OCI-LY7 (cell line): ENCODE results near the gene FOXO3. TPM values are rescaled to one million over a fixed set of nuclear protein-coding genes. Genes with fewer than 3 reads are reported as not detected.
A peak's percentile ranks its signal among the peaks of the same experiment; 100 is the strongest.

Experiments
- BruUV-seq: library from RNA; stranded (reverse); fragments of 400-500 nt; replicated peaks from 2 replicates; lab custom pipeline; 2021; lab: Mats Ljungman, UMichigan
- CTCF ChIA-PET: fragments of 300-600 bp; sonication (Branson Sonifier 250); formaldehyde crosslinking; loops from one replicate; lab custom pipeline; 2022; ENCODE audit warnings: antibody characterized with exemption; ENCODE audit not compliant: unreplicated experiment; lab: Charles Lee
- POLR2A ChIA-PET: fragments of 300-600 bp; sonication (Branson Sonifier 250); formaldehyde crosslinking; loops from one replicate; lab custom pipeline; 2022; ENCODE audit warnings: antibody characterized with exemption; lab: Charles Lee
- DNase-seq: peaks from one replicate; pipeline ENCODE4 v3.0.0-alpha.2; 2015; ENCODE audit warnings: low spot score
- H2AFZ ChIP-seq: fragments of 200-600 bp; sonication (generic), shearing (Covaris generic); 2 replicates; pipeline ENCODE4 v1.6.1; 2014; ENCODE audit warnings: mild to moderate bottlenecking, antibody characterized with exemption, low read length, moderate library complexity
- H3K27ac ChIP-seq: fragments of 200-600 bp; sonication (generic); 2 replicates; pipeline ENCODE4 v1.5.1; 2014; ENCODE audit warnings: mixed run types, low read depth, mild to moderate bottlenecking, moderate library complexity, low read length, inconsistent platforms; ENCODE audit not compliant: poor library complexity, severe bottlenecking
- H3K36me3 ChIP-seq: fragments of 200-600 bp; sonication (generic); 2 replicates; pipeline ENCODE4 v1.6.1; 2014; ENCODE audit warnings: mild to moderate bottlenecking, antibody characterized with exemption, low read length, moderate library complexity, mixed read lengths; ENCODE audit not compliant: insufficient read depth
- H3K4me1 ChIP-seq: fragments of 200-600 bp; sonication (generic); 2 replicates; pipeline ENCODE4 v1.5.1; 2014; ENCODE audit warnings: mild to moderate bottlenecking, low read length; ENCODE audit not compliant: insufficient read depth, poor library complexity, severe bottlenecking
- H3K4me2 ChIP-seq: fragments of 200-600 bp; sonication (generic); 2 replicates; pipeline ENCODE4 v1.6.1; 2014; ENCODE audit warnings: mild to moderate bottlenecking, low read length
- H3K4me3 ChIP-seq: fragments of 200-600 bp; sonication (generic); 2 replicates; pipeline ENCODE4 v1.5.1; 2014; ENCODE audit warnings: mild to moderate bottlenecking, low read depth, low read length; ENCODE audit not compliant: poor library complexity, severe bottlenecking
- H3K79me2 ChIP-seq: fragments of 200-600 bp; sonication (generic); 2 replicates; pipeline ENCODE4 v1.6.1; 2016; ENCODE audit warnings: low read depth, mild to moderate bottlenecking, low read length, moderate library complexity, mixed read lengths; ENCODE audit not compliant: insufficient read depth
- H3K9me2 ChIP-seq: fragments of 200-600 bp; sonication (generic); 2 replicates; pipeline ENCODE4 v1.6.1; 2016; ENCODE audit warnings: mild to moderate bottlenecking, low read length, mixed read lengths; ENCODE audit not compliant: insufficient read depth
- H3K9me3 ChIP-seq: fragments of 200-600 bp; sonication (generic); 2 replicates; pipeline ENCODE4 v1.6.1; 2014; ENCODE audit warnings: mild to moderate bottlenecking, mixed run types, low read length, mixed read lengths
- H4K20me1 ChIP-seq: fragments of 200-600 bp; sonication (generic); 2 replicates; pipeline ENCODE4 v1.6.1; 2014; ENCODE audit warnings: mild to moderate bottlenecking, antibody characterized with exemption, low read length, moderate library complexity, mixed read lengths; ENCODE audit not compliant: insufficient read depth
- EZH2phosphoT487 ChIP-seq: fragments of 200-600 bp; sonication (generic); IDR thresholded peaks from 2 replicates; pipeline ENCODE4 v1.6.1; 2018; ENCODE audit warnings: low read depth, borderline replicate concordance, mild to moderate bottlenecking, mixed run types, antibody characterized with exemption, low read length, moderate library complexity, mixed read lengths
- intact Hi-C: fragments of 100-400 bp; cut with micrococcal nuclease; formaldehyde crosslinking; loops from one replicate; pipeline ENCODE4 v1.10.0; 2022; ENCODE audit not compliant: unreplicated experiment
- total RNA-seq, 2 experiments: library from RNA; depleted of rRNA in 1 of 2; stranded (reverse); fragments of >200 nt in 1 of 2; shearing (Covaris generic) in 1 of 2; gene quantifications; 2 replicates each; pipeline ENCODE4 v1.2.3, GENCODE V29; 2014 to 2022
- TF ChIP-seq, protein P1 (sequence below): fragments of 200-600 bp; sonication (generic); conservative IDR thresholded peaks from 2 replicates; pipeline ENCODE4 v1.5.1; 2014; ENCODE audit warnings: mild to moderate bottlenecking, antibody characterized with exemption, low read length, moderate library complexity, mixed read lengths

The FOXO3 gene
- total RNA-seq, 2 experiments from 2014 or later = 3.8 to 9.9 TPM

DNA sequence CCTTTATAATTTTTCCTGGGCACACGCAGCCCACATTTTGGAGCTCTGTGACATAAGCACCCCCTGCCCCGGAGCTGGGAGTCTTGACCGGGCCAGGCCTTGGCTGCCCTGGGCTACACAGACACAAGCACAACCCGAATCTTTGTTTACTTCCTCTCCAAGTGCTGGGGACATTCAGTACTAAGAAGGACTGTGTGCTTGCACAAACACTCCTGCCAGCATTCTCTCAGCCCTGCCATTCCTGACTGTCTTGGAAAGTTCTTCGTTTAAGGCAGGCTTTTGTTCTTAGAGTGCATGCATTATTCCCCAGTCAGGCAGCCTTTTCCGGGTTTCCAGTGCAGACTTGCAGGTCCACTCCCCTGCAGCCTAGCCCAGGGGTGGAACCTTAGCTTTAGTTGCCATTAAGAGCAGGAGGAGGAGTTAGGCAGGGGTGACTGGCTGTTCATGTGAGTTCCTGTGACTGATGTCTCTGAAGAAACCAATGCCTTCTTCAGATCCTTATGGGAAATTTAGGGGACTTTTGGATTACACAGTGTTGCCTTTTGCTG, 28.6 kb downstream of the FOXO3 start:
- CTCF ChIA-PET = interaction anchor here (0.6 to 1.1 kb wide), 2 partner anchors 9 to 196 kb away, joined by 3 read pairs; no protein-coding TSS in a partner anchor
- intact Hi-C loops = no loop called here
- H4K20me1 ChIP-seq = no peaks in the 10 kb centered on the region
- no peaks in the 10 kb centered on the region for H3K9me2 ChIP-seq
- POLR2A ChIA-PET = interaction anchor here (0.6 to 3.0 kb wide), 5 partner anchors 9 to 266 kb away, joined by 3 to 10 read pairs (median 4); no protein-coding TSS in a partner anchor
- no peaks in the 10 kb centered on the region for H3K36me3 ChIP-seq
- peak overlapping the region; percentile 36 for H3K27ac ChIP-seq
- peak overlapping the region; percentile 45 for H2AFZ ChIP-seq
- no TSS peak for BruUV-seq
- TF ChIP-seq EZH2phosphoT487 = no peak
- TF ChIP-seq, protein P1, sequence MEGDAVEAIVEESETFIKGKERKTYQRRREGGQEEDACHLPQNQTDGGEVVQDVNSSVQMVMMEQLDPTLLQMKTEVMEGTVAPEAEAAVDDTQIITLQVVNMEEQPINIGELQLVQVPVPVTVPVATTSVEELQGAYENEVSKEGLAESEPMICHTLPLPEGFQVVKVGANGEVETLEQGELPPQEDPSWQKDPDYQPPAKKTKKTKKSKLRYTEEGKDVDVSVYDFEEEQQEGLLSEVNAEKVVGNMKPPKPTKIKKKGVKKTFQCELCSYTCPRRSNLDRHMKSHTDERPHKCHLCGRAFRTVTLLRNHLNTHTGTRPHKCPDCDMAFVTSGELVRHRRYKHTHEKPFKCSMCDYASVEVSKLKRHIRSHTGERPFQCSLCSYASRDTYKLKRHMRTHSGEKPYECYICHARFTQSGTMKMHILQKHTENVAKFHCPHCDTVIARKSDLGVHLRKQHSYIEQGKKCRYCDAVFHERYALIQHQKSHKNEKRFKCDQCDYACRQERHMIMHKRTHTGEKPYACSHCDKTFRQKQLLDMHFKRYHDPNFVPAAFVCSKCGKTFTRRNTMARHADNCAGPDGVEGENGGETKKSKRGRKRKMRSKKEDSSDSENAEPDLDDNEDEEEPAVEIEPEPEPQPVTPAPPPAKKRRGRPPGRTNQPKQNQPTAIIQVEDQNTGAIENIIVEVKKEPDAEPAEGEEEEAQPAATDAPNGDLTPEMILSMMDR = no peak
- no peaks in the 10 kb centered on the region for H3K9me3 ChIP-seq
- H3K4me2 ChIP-seq = peak overlapping the region; percentile 69
- peaks cover 22% of the 10 kb centered on the region; the same call in 1 of the 2 replicates for H3K79me2 ChIP-seq
- peak overlapping the region; percentile 48 for H3K4me3 ChIP-seq
- peak; percentile 69 for DNase-seq
- H3K4me1 ChIP-seq = peaks cover 78% of the 10 kb centered on the region

DNA sequence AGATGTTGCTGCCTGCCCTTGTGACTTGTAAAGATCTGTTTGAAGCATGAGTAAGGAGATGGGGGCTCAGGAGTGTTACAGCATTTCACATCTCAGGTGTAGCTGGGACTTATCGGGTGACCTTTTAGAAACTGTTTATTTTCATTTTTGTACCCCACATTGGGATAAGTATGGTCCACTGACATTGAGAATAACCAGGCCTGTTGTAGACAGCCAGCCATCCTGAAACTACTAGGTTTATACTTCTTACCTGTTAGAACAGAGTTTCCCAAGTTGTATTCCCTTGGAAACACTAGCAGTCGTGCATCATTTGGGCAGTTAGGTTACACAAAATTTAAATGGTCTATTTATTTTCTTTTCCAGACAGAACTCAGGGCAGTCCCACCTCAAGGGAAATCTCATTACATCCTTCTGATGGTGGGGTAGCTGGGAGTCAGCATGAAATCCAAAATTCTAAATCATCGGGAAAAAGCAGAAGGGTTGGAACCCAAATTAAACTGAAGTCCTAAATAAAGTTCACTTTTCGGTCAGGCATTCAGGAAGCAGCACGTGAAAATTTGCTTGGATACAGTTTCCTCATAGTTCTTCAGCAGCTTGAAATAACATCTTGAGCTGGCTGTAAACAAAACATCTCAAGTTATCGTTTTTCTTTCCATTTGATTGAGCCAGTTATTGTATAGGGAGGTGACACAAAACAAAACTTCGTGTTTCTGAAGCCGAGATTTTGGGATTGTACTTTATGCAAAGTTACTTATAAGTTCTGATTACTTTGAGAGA, 30.5 kb downstream of the FOXO3 start:
- H4K20me1 ChIP-seq = no peaks in the 10 kb centered on the region
- intact Hi-C loops = no loop called here
- peak overlapping the region; percentile 44 for H3K4me3 ChIP-seq
- peaks cover 95% of the 10 kb centered on the region for H3K4me1 ChIP-seq
- H3K4me2 ChIP-seq = peak overlapping the region; percentile 69
- H3K9me2 ChIP-seq = no peaks in the 10 kb centered on the region
- no TSS peak for BruUV-seq
- no peak for DNase-seq
- H3K79me2 ChIP-seq = peaks cover 25% of the 10 kb centered on the region; the same call in 1 of the 2 replicates
- TF ChIP-seq EZH2phosphoT487 = no peak
- TF ChIP-seq, protein P1 = no peak
- no peaks in the 10 kb centered on the region for H3K9me3 ChIP-seq
- H3K36me3 ChIP-seq = no peaks in the 10 kb centered on the region
- POLR2A ChIA-PET = interaction anchor here (0.6 to 3.1 kb wide), 7 partner anchors 8 to 1997 kb away, joined by 3 to 9 read pairs (median 3); partner anchors contain the start of genes CEP57L1 and SESN1
- H2AFZ ChIP-seq = no peak overlapping the region; the same call in 1 of the 2 replicates
- CTCF ChIA-PET = interaction anchor here (0.9 kb wide), 1 partner anchor 15 kb away, joined by 3 read pairs; no protein-coding TSS in a partner anchor
- H3K27ac ChIP-seq = peak overlapping the region; percentile 76
